Heart left ventricle (tissue), 16 donors: Measurements from ENCODE around the gene LEFTY1. TPM values are rescaled to one million over a fixed set of nuclear protein-coding genes. Genes with fewer than 3 reads are reported as not detected.

ENCODE experiments used
- ATAC-seq, 4 donors: fragments of 200-7000 bp; cut with Tn5 transposase; one replicate each; pipeline ENCODE4 v1.9.1; 2020 to 2022; ENCODE audit warnings: moderate library complexity in 4 of 4, mild to moderate bottlenecking in 3 of 4, moderate number of reproducible peaks in 1 of 4
- DNase-seq, 5 donors: peaks; one replicate each; pipeline ENCODE4 v3.0.0-alpha.2; 2020
- H3K27ac ChIP-seq, 12 donors: fragments of 200-600 bp; sonication (generic) in 4 of 12; one replicate each; pipeline versions ENCODE4 v1.5.0 to v1.8.0; 2016 to 2022; ENCODE audit warnings: mild to moderate bottlenecking in 2 of 12
- H3K27me3 ChIP-seq, 9 donors: fragments of 200-600 bp; sonication (generic) in 2 of 9; one replicate each; pipeline versions ENCODE4 v1.5.1 to v1.8.0; 2016 to 2022; ENCODE audit warnings: mild to moderate bottlenecking in 3 of 9
- H3K36me3 ChIP-seq, 9 donors: fragments of 200-600 bp; sonication (generic) in 2 of 9; one replicate each; pipeline versions ENCODE4 v1.5.0 to v1.8.0; 2018 to 2022; ENCODE audit warnings: mild to moderate bottlenecking in 2 of 9
- H3K4me1 ChIP-seq, 12 donors: fragments of 200-600 bp; sonication (generic) in 4 of 12; one replicate each; pipeline versions ENCODE4 v1.5.0 to v1.8.0; 2016 to 2022; ENCODE audit warnings: mild to moderate bottlenecking in 3 of 12
- H3K4me3 ChIP-seq, 12 donors: fragments of 200-600 bp; sonication (generic) in 4 of 12; one replicate each; pipeline versions ENCODE4 v1.5.0 to v1.8.0; 2017 to 2022; ENCODE audit warnings: mild to moderate bottlenecking in 9 of 12, moderate library complexity in 4 of 12
- H3K9me3 ChIP-seq, 12 donors: fragments of 200-600 bp; sonication (generic) in 4 of 12; one replicate each; pipeline versions ENCODE4 v1.5.0 to v1.8.0; 2016 to 2022; ENCODE audit warnings: mild to moderate bottlenecking in 1 of 12
- CTCF ChIP-seq, 12 donors: fragments of 200-600 bp; sonication (generic) in 4 of 12; IDR thresholded peaks; one replicate each; pipeline versions ENCODE4 v1.5.0 to v1.8.0; 2018 to 2022; ENCODE audit warnings: antibody characterized with exemption in 12 of 12, mild to moderate bottlenecking in 5 of 12
- POLR2A ChIP-seq, 2 donors: fragments of 450-650 bp; IDR thresholded peaks; one replicate each; pipeline ENCODE4 v1.6.1; 2017; ENCODE audit warnings: antibody characterized with exemption in 2 of 2, mild to moderate bottlenecking in 2 of 2, moderate library complexity in 2 of 2
- WGBS, 4 donors: extraction: QIAGEN DNeasy Blood & Tissue Kit in 2 of 4; methylation state at CpG; one replicate each; pipeline versions ENCODE4 v1.1.5 to v1.1.7; 2013 to 2018; 5-methylcytosine and 5-hydroxymethylcytosine counted together
- intact Hi-C, 10 donors: fragments of 100-400 bp; cut with DNase I; formaldehyde crosslinking; loops; one replicate each; pipeline versions ENCODE4 v1.11.1 to v1.14.2; 2022
- polyA plus RNA-seq, 2 donors: library from polyadenylated mRNA; stranded (reverse); fragments of 200-250 nt; gene quantifications; one replicate each; pipeline ENCODE4 v1.2.3, GENCODE V29; 2013
- total RNA-seq, 9 donors: library from RNA; depleted of rRNA in 2 of 9; stranded (reverse); fragments of >200 nt in 2 of 9; fragmentation: NEBNext Ultra II Directional in 3 of 9; extraction: Animal tissue kit (Norgen Biotek cat#: 25700) in 3 of 9; gene quantifications; one replicate each; pipeline versions ENCODE4 v1.1.0 to v1.2.4, GENCODE V29; 2016 to 2023
- donor health status: ischemic (EF 13 %, LVEDD 7.1; RV severe dilation, severe dysfunction).
- donor health status: healthy with polysubstance abuse.
- donor health status: DM: no; HTN: yes; CAD: no.
- donor health status: DM: no; HTN: no; CAD: no.
- donor health status: ischemic (EF 25% LVEDD 6.9; RV normal size, moderate dysfunction).
- donor health status: ischemic (EF 25% LVEDD 5.7; RV mildly dilated, moderate dysfunction).
- donor health status: healthy.
- donor health status: DM: yes; HTN: yes; CAD: no.
- donor health status: ischemic (EF 35%, LVEDD 5.7; RV mildly dilated, moderate dysfunction).
- donor health status: nonischemic (EF 11% LVEDD 7.7; RV severe dilation, severe dysfunction).
- donor health status: DM: yes; HTN: yes; CAD: no.
- donor health status: PGD.
- donor health status: ischemic (EF 29% LVEDD 5.4; RV normal size, mild dysfunction).
- donor health status: nonischemic (EF 23%, LVEDD 6.1; RV moderate dilation, normal function).

LEFTY1 gene
- total and polyA plus RNA-seq, 11 donors = 0.19 to 0.77 (median 0.35) TPM; not detected in 6

GRCh38 chr1:225928186-225929175, 39.5 kb upstream of the LEFTY1 start:
- ATAC-seq = no peak
- 87 to 92% (median 89%) methylated on average over 14 of the region's 14 CpGs for WGBS, 4 donors
- Histone ChIP-seq H3K27me3 (no peaks in the 10 kb centered on the region), H3K27ac (no peak overlapping the region), H3K4me3 (no peak overlapping the region), H3K4me1 (peaks cover 0 to 8% (median 4%) of the 10 kb centered on the region in 12 donors), H3K9me3 (no peaks in the 10 kb centered on the region), H3K36me3 (no peaks in the 10 kb centered on the region)
- intact Hi-C loops = no loop called here
- TF ChIP-seq POLR2A (IDR thresholded peaks at IDR 0.05) = no peak
- TF ChIP-seq CTCF (IDR thresholded peaks at IDR 0.05) = no peak
- no peak for DNase-seq

- DNase-seq = no peak
- intact Hi-C loops = no loop called here
- peaks cover 0 to 23% (median 10%) of the 10 kb centered on the region in 12 donors for H3K4me1 ChIP-seq
- WGBS, 4 donors = 86 to 98% (median 89%) methylated on average over 3 of the region's 3 CpGs
- H3K4me3 ChIP-seq = no peak overlapping the region
- peaks cover 0 to 8% (median 2%) of the 10 kb centered on the region in 9 donors for H3K36me3 ChIP-seq
- TF ChIP-seq POLR2A (IDR thresholded peaks at IDR 0.05) (no peak), CTCF (IDR thresholded peaks at IDR 0.05) (no peak)
- H3K27me3 ChIP-seq = no peaks in the 10 kb centered on the region
- no peak for ATAC-seq
- H3K27ac ChIP-seq = no peak overlapping the region
- no peaks in the 10 kb centered on the region for H3K9me3 ChIP-seq
These were observed 37.7 kb upstream of the LEFTY1 start for GRCh38 chr1:225926551-225927113.

DNA sequence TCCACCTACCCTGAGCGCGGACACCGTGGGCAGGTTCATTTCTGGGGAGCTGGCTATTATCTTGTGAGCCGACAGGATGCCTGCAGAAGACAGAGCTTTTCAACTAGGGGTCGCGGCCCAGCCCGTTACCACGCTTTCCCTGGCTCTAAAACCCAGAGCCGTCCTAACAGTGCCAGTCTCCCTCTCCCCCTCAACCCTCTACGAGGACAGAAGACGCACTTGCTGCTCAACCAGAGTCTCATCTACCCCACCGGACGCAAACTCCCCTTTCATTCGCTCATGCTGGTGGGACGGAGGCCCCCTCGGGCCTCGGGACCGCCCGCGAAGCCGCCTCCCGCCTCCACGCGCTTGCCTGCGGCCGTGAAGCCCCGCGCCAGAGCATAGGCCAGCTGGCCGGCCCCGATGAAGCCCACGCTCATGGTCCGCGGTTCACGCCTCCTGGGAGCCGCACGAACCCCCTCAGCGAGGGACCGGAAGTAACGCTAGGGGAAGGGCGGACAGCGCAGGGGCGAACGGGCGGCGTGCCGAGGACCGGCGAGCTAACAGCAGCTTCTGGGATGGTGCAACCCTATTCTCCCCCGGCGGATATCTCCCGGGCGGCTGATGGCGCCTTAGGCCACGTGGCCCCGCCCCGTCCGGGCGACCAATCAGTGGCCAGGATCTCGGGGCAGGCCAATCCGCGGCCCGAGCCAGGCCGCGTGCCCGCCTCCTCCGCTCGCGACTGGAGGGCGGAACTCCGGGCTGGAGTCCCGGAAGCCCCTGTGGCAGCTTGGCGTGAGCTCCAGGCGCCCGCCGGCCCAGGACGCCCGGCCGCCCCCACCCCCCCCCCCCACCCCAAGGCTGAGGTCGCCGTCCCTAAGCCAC, 35.0 kb upstream of the LEFTY1 start, which contains the start of gene PYCR2:
Gene PYCR2, minus strand, starts transcription at position 559 of the 864 bp plus-strand sequence. Its CDS starts 140 bp downstream, at position 419.
- peaks cover 0 to 42% (median 19%) of the 10 kb centered on the region in 12 donors for H3K4me1 ChIP-seq
- peak within 1 kb of the TSS; percentile 52 to 96 (median 82) for H3K4me3 ChIP-seq
- H3K36me3 ChIP-seq = peaks cover 0 to 32% (median 15%) of the 10 kb centered on the region in 9 donors
- DNase-seq (peak; percentile 95 to 98 (median 97)), ATAC-seq (peak; percentile 99 to 100 (median 100))
- H3K27ac ChIP-seq = peak within 1 kb of the TSS; percentile 67 to 97 (median 93)
- no peaks in the 10 kb centered on the region for H3K27me3 ChIP-seq
- intact Hi-C loops = loop anchor here in 4 of 10 donors (1.0 to 5.0 kb wide), 5 partner anchors 42 to 147 kb away; partner anchors contain the start of genes TMEM63A (in 3 of the 4) and SRP9 (in 1 of the 4)
- no peaks in the 10 kb centered on the region for H3K9me3 ChIP-seq
- WGBS, 4 donors = 0 to 2% (median 1%) methylated on average over 22 to 80 of the region's 80 CpGs
- TF ChIP-seq POLR2A (IDR thresholded peaks at IDR 0.05) = peak in 1 of 2 donors; percentile 96
- TF ChIP-seq CTCF (IDR thresholded peaks at IDR 0.05) = peak in 2 of 12 donors; percentile 8 to 11
